BE2C (cell line): ENCODE results near the gene CIZ1.

Experiments
- DNase-seq: peaks from one replicate; pipeline ENCODE4 v3.0.0-alpha.2; 2020
- H3K27me3 ChIP-seq: fragments of 250-450 bp; sonication (Bioruptor Pico); 2 replicates; pipeline ENCODE4 v1.5.1; 2020; ENCODE audit warnings: mild to moderate bottlenecking
- H3K36me3 ChIP-seq: fragments of 250-450 bp; sonication (Bioruptor Pico); 2 replicates; pipeline ENCODE4 v1.5.1; 2020; ENCODE audit warnings: mild to moderate bottlenecking
- H3K4me1 ChIP-seq: fragments of 250-450 bp; sonication (Bioruptor Pico); 2 replicates; pipeline ENCODE4 v1.5.1; 2020
- H3K4me3 ChIP-seq: 2 replicates; pipeline ENCODE4 v1.5.1; 2011; ENCODE audit warnings: low read depth, low read length
- H3K9me3 ChIP-seq: fragments of 250-450 bp; sonication (Bioruptor Pico); 2 replicates; pipeline ENCODE4 v1.5.1; 2020
- TF ChIP-seq, protein P1 (sequence below): IDR thresholded peaks from 2 replicates; pipeline ENCODE4 v1.5.1; 2012; ENCODE audit warnings: mild to moderate bottlenecking, low read depth, low read length

CIZ1 gene

GRCh38 chr9:128218518-128219389, 27.4 kb upstream of the CIZ1 start:
- Histone ChIP-seq H3K4me1 (peaks cover 11% of the 10 kb centered on the region), H3K9me3 (no peaks in the 10 kb centered on the region), H3K27me3 (no peaks in the 10 kb centered on the region), H3K36me3 (peaks cover 17% of the 10 kb centered on the region), H3K4me3 (peak overlapping the region; percentile 45)
- TF ChIP-seq, protein P1, sequence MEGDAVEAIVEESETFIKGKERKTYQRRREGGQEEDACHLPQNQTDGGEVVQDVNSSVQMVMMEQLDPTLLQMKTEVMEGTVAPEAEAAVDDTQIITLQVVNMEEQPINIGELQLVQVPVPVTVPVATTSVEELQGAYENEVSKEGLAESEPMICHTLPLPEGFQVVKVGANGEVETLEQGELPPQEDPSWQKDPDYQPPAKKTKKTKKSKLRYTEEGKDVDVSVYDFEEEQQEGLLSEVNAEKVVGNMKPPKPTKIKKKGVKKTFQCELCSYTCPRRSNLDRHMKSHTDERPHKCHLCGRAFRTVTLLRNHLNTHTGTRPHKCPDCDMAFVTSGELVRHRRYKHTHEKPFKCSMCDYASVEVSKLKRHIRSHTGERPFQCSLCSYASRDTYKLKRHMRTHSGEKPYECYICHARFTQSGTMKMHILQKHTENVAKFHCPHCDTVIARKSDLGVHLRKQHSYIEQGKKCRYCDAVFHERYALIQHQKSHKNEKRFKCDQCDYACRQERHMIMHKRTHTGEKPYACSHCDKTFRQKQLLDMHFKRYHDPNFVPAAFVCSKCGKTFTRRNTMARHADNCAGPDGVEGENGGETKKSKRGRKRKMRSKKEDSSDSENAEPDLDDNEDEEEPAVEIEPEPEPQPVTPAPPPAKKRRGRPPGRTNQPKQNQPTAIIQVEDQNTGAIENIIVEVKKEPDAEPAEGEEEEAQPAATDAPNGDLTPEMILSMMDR: no peak
- peak; percentile 96 for DNase-seq

GRCh38 chr9:128218172-128218517, 26.8 kb upstream of the CIZ1 start:
- H3K36me3 ChIP-seq: peaks cover 17% of the 10 kb centered on the region
- peaks cover 11% of the 10 kb centered on the region for H3K4me1 ChIP-seq
- no peak for DNase-seq
- H3K4me3 ChIP-seq: peak overlapping the region; percentile 45
- TF ChIP-seq, protein P1: no peak
- H3K9me3 ChIP-seq: no peaks in the 10 kb centered on the region
- no peaks in the 10 kb centered on the region for H3K27me3 ChIP-seq

- no peak overlapping the region for H3K4me3 ChIP-seq
- TF ChIP-seq, protein P1: no peak
- no peaks in the 10 kb centered on the region for H3K9me3 ChIP-seq
- no peaks in the 10 kb centered on the region for H3K27me3 ChIP-seq
- H3K36me3 ChIP-seq: peaks cover 8% of the 10 kb centered on the region
- H3K4me1 ChIP-seq: peaks cover 11% of the 10 kb centered on the region
- no peak for DNase-seq
Measured at GRCh38 chr9:128216781-128217553, 25.6 kb upstream of the CIZ1 start.

- H3K9me3 ChIP-seq: no peaks in the 10 kb centered on the region
- H3K4me1 ChIP-seq: peaks cover 11% of the 10 kb centered on the region
- H3K27me3 ChIP-seq: no peaks in the 10 kb centered on the region
- H3K36me3 ChIP-seq: peaks cover 5% of the 10 kb centered on the region
- TF ChIP-seq, protein P1: no peak
- DNase-seq: peak; percentile 62
- no peak overlapping the region for H3K4me3 ChIP-seq
Measured at GRCh38 chr9:128215491-128216409, 24.4 kb upstream of the CIZ1 start.

DNA sequence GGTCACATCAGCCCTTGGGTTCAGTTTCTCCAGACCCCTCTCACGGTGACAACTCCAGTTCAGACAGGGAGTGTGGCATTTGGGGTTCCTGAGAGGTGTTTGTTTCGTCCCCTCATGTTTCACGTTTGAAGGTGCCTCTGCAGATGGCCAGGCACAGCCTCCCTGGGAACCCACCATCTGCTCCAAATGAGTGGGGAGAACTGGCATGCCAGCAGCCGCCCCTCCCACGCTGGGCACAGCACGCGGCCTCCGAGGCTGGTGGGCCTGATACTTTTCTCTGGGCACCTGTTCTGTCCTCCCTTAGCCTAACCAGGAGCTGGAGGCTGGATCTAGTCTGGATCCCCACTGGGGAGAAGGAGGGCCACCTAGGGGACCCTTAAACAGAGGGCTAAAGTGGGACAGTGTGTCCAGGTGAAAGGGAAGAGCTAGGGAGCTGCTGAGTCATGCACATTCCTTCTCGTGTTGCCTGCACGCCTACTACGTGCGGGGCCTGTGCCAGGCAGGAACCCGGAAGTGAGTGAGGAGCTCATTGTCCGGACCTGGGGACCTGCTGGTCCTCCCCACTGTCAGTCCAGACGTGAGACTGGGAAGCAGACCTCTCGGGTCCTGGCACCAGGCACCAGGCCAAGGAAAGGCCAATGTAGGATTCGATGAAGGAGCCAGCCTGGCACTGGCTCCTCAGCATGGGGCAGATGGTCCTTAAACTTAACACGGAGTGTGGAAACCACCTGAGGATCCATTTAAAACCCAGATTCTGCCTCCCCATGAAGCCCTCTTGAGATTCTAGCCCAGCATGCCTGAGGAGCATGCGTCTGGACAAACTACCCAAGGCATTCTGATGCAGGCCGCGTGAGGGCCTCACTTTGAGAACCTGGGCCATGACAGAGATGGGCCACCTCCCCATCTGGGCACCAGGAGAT, 23.5 kb upstream of the CIZ1 start:
- Histone ChIP-seq H3K4me1 (peaks cover 11% of the 10 kb centered on the region), H3K36me3 (no peaks in the 10 kb centered on the region; the same call in 1 of the 2 replicates), H3K4me3 (no peak overlapping the region), H3K9me3 (no peaks in the 10 kb centered on the region), H3K27me3 (no peaks in the 10 kb centered on the region)
- TF ChIP-seq, protein P1: no peak
- DNase-seq: no peak
